HG03135 (cell line): ENCODE measurements around the gene AFF3.
"Not testable (repeated sequence)": the region's sequence is repeated elsewhere in the genome, so short reads cannot be mapped to it uniquely, and the experiment has no call there.

ENCODE experiments used
- ATAC-seq: cut with Tn5 transposase; IDR thresholded peaks from one replicate; pipeline ENCODE4 v1.9.1; 2021; ENCODE audit warnings: mild to moderate bottlenecking, moderate library complexity; ENCODE audit not compliant: unreplicated experiment

Gene AFF3

GRCh38 chr2:99688699-99689098 lies 453.7 kb downstream of the AFF3 start:
- no peak for ATAC-seq

- no peak for ATAC-seq
Measured at GRCh38 chr2:99682275-99683060, 459.9 kb downstream of the AFF3 start.

- no peak for ATAC-seq
Measured at GRCh38 chr2:99680946-99681345, 461.4 kb downstream of the AFF3 start.

- no peak for ATAC-seq
Measured at GRCh38 chr2:99679518-99679917, 462.9 kb downstream of the AFF3 start.

GRCh38 chr2:99678625-99679024 lies 463.8 kb downstream of the AFF3 start:
- ATAC-seq = no peak

- ATAC-seq = no peak
Measured at GRCh38 chr2:99677814-99678213, 464.6 kb downstream of the AFF3 start.

- no peak for ATAC-seq
Measured at GRCh38 chr2:99675130-99675661, 467.2 kb downstream of the AFF3 start.

- no peak for ATAC-seq
Measured at GRCh38 chr2:99674090-99674489, 468.3 kb downstream of the AFF3 start.

- no peak for ATAC-seq
Measured at GRCh38 chr2:99672766-99673350, 469.5 kb downstream of the AFF3 start.

- no peak for ATAC-seq
Measured at GRCh38 chr2:99670768-99671734, 471.3 kb downstream of the AFF3 start.

- ATAC-seq = no peak
Measured at GRCh38 chr2:99666256-99666655, 476.1 kb downstream of the AFF3 start.

GRCh38 chr2:99663641-99664040 lies 478.7 kb downstream of the AFF3 start:
- no peak for ATAC-seq

GRCh38 chr2:99662761-99663341 lies 479.5 kb downstream of the AFF3 start:
- ATAC-seq = no peak

- not testable (repeated sequence) for ATAC-seq
Measured at GRCh38 chr2:99661761-99662160, 480.6 kb downstream of the AFF3 start.

- ATAC-seq = no peak
Measured at GRCh38 chr2:99660616-99661406, 481.6 kb downstream of the AFF3 start.

- ATAC-seq = no peak
Measured at GRCh38 chr2:99659874-99660273, 482.5 kb downstream of the AFF3 start.

- ATAC-seq = no peak
Measured at GRCh38 chr2:99657691-99658258, 484.6 kb downstream of the AFF3 start.

- ATAC-seq = no peak
Measured at GRCh38 chr2:99656994-99657393, 485.4 kb downstream of the AFF3 start.

- no peak for ATAC-seq
Measured at GRCh38 chr2:99653433-99653832, 489.0 kb downstream of the AFF3 start.

GRCh38 chr2:99652862-99653261 lies 489.5 kb downstream of the AFF3 start:
- no peak for ATAC-seq
